Lower leg skin (tissue), 3 donors: ENCODE results near the gene CD99.

Experiments used
- POLR2A ChIP-seq, 2 donors: fragments of 450-650 bp; IDR thresholded peaks; one replicate each; pipeline ENCODE4 v1.6.1; 2016 to 2017; ENCODE audit warnings: antibody characterized with exemption in 2 of 2, mild to moderate bottlenecking in 1 of 2, moderate library complexity in 1 of 2
- TF ChIP-seq, protein P1 (sequence below), 3 donors: fragments of 450-650 bp; IDR thresholded peaks; one replicate each; pipeline ENCODE4 v1.5.1; 2016; ENCODE audit warnings: antibody characterized with exemption in 3 of 3, mild to moderate bottlenecking in 3 of 3, moderate library complexity in 2 of 3

DNA sequence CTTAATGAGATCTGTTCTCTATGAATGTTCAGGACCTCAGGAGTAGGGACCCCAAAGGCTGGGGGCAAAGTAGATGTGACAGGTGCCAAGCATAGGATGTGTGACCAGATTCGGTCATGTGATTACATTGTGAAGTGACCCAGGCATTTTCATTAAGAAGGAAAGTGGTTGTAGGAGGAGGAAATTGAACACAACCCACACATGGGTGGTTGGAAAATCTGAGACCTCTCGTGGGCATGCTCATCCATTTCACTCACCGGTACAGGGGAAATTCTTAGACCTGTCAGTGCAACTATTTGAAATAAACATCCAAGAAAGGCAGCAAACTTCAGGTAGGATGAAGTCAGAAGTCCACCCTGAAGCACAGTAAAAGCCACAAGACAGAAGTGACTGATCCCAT is 43.5 kb upstream of the CD99 start:
- TF ChIP-seq, protein P1, sequence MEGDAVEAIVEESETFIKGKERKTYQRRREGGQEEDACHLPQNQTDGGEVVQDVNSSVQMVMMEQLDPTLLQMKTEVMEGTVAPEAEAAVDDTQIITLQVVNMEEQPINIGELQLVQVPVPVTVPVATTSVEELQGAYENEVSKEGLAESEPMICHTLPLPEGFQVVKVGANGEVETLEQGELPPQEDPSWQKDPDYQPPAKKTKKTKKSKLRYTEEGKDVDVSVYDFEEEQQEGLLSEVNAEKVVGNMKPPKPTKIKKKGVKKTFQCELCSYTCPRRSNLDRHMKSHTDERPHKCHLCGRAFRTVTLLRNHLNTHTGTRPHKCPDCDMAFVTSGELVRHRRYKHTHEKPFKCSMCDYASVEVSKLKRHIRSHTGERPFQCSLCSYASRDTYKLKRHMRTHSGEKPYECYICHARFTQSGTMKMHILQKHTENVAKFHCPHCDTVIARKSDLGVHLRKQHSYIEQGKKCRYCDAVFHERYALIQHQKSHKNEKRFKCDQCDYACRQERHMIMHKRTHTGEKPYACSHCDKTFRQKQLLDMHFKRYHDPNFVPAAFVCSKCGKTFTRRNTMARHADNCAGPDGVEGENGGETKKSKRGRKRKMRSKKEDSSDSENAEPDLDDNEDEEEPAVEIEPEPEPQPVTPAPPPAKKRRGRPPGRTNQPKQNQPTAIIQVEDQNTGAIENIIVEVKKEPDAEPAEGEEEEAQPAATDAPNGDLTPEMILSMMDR (IDR thresholded peaks at IDR 0.05): no peak
- no peak for TF ChIP-seq POLR2A (IDR thresholded peaks at IDR 0.05)
